BJ (cell line): ENCODE measurements around the gene DFFA. TPM values are rescaled to one million over a fixed set of nuclear protein-coding genes. Genes with fewer than 3 reads are reported as not detected.

ENCODE experiments used
- CTCF ChIA-PET: fragments of 350-600 bp; formaldehyde crosslinking; extraction: SDS; loops from one replicate; lab custom pipeline; 2021; ENCODE audit warnings: antibody characterized with exemption, inconsistent platforms; lab: Yijun Ruan, JAX
- POLR2A ChIA-PET: fragments of 300-600 bp; sonication (Branson Sonifier 250); formaldehyde crosslinking; extraction: SDS; loops from one replicate; lab custom pipeline; 2021; ENCODE audit warnings: antibody characterized with exemption; lab: Charles Lee
- DNase-seq: peaks from one replicate; pipeline ENCODE4 v3.0.0-alpha.2; 2011; ENCODE audit warnings: low read depth
- H3K27me3 ChIP-seq: 2 replicates; pipeline ENCODE4 v1.6.0; 2011; ENCODE audit warnings: low read length; ENCODE audit not compliant: control insufficient read depth, insufficient read depth
- H3K36me3 ChIP-seq: 2 replicates; pipeline ENCODE4 v1.5.1; 2011; ENCODE audit warnings: low read length; ENCODE audit not compliant: control insufficient read depth, insufficient read depth
- H3K4me3 ChIP-seq: 2 replicates; pipeline ENCODE4 v1.5.1; 2011; ENCODE audit warnings: low read depth, mild to moderate bottlenecking, control low read depth, low read length
- polyA plus RNA-seq: library from polyadenylated mRNA; depleted of rRNA; stranded (reverse); fragments of >200 nt; gene quantifications from 2 replicates; pipeline ENCODE4 v1.2.3, GENCODE V29; 2011
- TF ChIP-seq, protein P1 (sequence below): IDR thresholded peaks from 2 replicates; pipeline ENCODE4 v1.5.1; 2011; ENCODE audit warnings: low read depth, mild to moderate bottlenecking, control low read depth, inconsistent platforms, low read length, moderate library complexity; ENCODE audit not compliant: insufficient read depth

DFFA gene
- polyA plus RNA-seq, 1 experiment: 33.8 TPM

GRCh38 chr1:10497109-10497508, 24.8 kb upstream of the DFFA start:
- ChIA-PET CTCF (interaction anchor here (1.1 to 12.7 kb wide), 4 partner anchors 10 to 369 kb away, joined by 3 to 180 read pairs (median 42); partner anchors contain the start of gene CENPS), POLR2A (no interaction called here)
- H3K4me3 ChIP-seq: no peak overlapping the region
- no peak for DNase-seq
- H3K36me3 ChIP-seq: peaks cover 2% of the 10 kb centered on the region; the same call in 1 of the 2 replicates
- H3K27me3 ChIP-seq: no peaks in the 10 kb centered on the region
- TF ChIP-seq, protein P1, sequence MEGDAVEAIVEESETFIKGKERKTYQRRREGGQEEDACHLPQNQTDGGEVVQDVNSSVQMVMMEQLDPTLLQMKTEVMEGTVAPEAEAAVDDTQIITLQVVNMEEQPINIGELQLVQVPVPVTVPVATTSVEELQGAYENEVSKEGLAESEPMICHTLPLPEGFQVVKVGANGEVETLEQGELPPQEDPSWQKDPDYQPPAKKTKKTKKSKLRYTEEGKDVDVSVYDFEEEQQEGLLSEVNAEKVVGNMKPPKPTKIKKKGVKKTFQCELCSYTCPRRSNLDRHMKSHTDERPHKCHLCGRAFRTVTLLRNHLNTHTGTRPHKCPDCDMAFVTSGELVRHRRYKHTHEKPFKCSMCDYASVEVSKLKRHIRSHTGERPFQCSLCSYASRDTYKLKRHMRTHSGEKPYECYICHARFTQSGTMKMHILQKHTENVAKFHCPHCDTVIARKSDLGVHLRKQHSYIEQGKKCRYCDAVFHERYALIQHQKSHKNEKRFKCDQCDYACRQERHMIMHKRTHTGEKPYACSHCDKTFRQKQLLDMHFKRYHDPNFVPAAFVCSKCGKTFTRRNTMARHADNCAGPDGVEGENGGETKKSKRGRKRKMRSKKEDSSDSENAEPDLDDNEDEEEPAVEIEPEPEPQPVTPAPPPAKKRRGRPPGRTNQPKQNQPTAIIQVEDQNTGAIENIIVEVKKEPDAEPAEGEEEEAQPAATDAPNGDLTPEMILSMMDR: no peak

DNA sequence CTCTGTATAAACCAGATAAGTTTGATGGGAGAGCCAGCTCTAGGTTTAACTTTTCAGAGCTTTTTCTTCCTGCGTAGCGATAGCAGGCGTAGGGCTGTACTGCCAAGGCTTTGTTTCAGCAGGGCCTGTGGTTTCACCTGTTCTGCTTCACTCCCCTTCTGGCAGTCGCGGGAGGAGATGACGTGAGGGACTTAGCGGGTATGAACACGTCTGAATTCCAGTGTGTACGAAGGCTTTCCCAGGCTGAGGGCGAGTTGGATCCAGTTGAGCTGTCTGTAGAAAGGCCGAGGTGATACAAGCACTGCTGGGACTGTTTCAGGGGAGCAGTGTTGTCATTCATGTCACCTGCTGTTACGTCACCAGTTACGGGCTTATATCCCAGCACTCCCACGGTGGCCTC, 23.6 kb upstream of the DFFA start:
- no peak for DNase-seq
- Histone ChIP-seq H3K4me3 (no peak overlapping the region), H3K27me3 (no peaks in the 10 kb centered on the region), H3K36me3 (peaks cover 2% of the 10 kb centered on the region; the same call in 1 of the 2 replicates)
- TF ChIP-seq, protein P1: no peak
- ChIA-PET POLR2A (no interaction called here), CTCF (interaction anchor here (1.1 to 12.7 kb wide), 5 partner anchors 11 to 370 kb away, joined by 3 to 180 read pairs (median 33); partner anchors contain the start of genes CENPS and DFFA)

DNA sequence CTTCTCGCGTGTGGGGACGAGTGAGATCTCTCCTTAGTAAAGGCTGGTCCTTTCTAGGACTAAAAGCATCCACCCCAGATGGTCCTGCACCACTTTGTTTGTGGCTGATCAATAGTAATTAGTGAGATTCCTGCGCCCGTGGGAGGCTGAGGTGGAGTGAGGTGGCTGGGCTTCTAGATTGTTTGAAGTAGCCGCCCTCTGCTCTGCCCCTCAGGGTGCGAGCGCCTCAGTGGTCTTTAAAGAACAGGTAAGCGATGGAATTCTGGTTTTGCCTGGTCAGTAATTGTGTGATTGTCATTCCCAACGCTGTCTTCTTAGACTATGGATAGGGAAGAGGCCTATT, 23.1 kb upstream of the DFFA start:
- Histone ChIP-seq H3K27me3 (no peaks in the 10 kb centered on the region), H3K36me3 (peaks cover 2% of the 10 kb centered on the region; the same call in 1 of the 2 replicates), H3K4me3 (no peak overlapping the region)
- ChIA-PET CTCF (interaction anchor here (0.6 to 12.7 kb wide), 29 partner anchors 10 to 476 kb away, joined by 3 to 180 read pairs (median 5); partner anchors contain the start of genes CENPS, DFFA and PEX14), POLR2A (no interaction called here)
- TF ChIP-seq, protein P1: no peak
- no peak for DNase-seq

GRCh38 chr1:10494754-10495474, 22.6 kb upstream of the DFFA start:
- POLR2A ChIA-PET: no interaction called here
- CTCF ChIA-PET: interaction anchor here (0.5 to 12.7 kb wide), 49 partner anchors 9 to 483 kb away, joined by 3 to 180 read pairs (median 4); partner anchors contain the start of genes CENPS, CORT, DFFA and PEX14
- TF ChIP-seq, protein P1: peak; percentile 95
- no peaks in the 10 kb centered on the region for H3K27me3 ChIP-seq
- peak overlapping the region; percentile 33 for H3K4me3 ChIP-seq
- no peak for DNase-seq
- peaks cover 2% of the 10 kb centered on the region; the same call in 1 of the 2 replicates for H3K36me3 ChIP-seq

DNA sequence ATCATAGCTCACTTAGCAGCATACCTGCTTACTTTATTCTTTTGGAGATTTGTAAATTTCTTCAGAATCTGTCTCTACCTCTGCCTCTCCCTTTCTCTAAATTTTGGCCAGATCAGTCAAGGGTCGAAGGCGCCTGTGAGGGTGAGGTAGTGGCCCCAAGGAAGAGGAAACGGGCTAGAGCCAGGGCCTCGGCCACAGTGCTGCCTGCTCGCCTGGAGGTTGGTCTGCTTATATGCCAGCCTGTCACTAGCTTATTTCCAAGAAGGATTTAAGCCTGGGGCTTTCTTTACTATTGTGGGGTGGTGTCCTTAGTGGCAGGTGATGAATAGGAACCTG, 22.1 kb upstream of the DFFA start:
- Histone ChIP-seq H3K36me3 (peaks cover 2% of the 10 kb centered on the region; the same call in 1 of the 2 replicates), H3K4me3 (no peak overlapping the region), H3K27me3 (no peaks in the 10 kb centered on the region)
- TF ChIP-seq, protein P1: no peak
- CTCF ChIA-PET: interaction anchor here (0.8 to 12.7 kb wide), 38 partner anchors 8 to 484 kb away, joined by 3 to 180 read pairs (median 4); partner anchors contain the start of genes CENPS, CORT and PEX14
- DNase-seq: no peak
- POLR2A ChIA-PET: no interaction called here
